GM10248 (cell line): ENCODE data around the gene ANGPTL2.

ENCODE experiments used
- CTCF ChIA-PET: fragments of 300-600 bp; sonication (Branson Sonifier 250); formaldehyde crosslinking; extraction: SDS; loops from one replicate; lab custom pipeline; 2021; ENCODE audit warnings: antibody characterized with exemption; lab: Yijun Ruan, JAX
- POLR2A ChIA-PET: fragments of 350-650 bp; sonication (Branson Sonifier 250); formaldehyde crosslinking; extraction: SDS; loops from one replicate; lab custom pipeline; 2020; ENCODE audit warnings: antibody characterized with exemption; lab: Yijun Ruan, JAX
- DNase-seq: peaks from one replicate; pipeline ENCODE4 v3.0.0; 2012; ENCODE audit errors: extremely low spot score
- TF ChIP-seq, protein P1 (sequence below): IDR thresholded peaks from 2 replicates; pipeline ENCODE4 v1.5.1; 2012; ENCODE audit warnings: mild to moderate bottlenecking, low read depth; ENCODE audit errors: extremely low read depth, missing control alignments, control extremely low read depth

ANGPTL2 gene

DNA sequence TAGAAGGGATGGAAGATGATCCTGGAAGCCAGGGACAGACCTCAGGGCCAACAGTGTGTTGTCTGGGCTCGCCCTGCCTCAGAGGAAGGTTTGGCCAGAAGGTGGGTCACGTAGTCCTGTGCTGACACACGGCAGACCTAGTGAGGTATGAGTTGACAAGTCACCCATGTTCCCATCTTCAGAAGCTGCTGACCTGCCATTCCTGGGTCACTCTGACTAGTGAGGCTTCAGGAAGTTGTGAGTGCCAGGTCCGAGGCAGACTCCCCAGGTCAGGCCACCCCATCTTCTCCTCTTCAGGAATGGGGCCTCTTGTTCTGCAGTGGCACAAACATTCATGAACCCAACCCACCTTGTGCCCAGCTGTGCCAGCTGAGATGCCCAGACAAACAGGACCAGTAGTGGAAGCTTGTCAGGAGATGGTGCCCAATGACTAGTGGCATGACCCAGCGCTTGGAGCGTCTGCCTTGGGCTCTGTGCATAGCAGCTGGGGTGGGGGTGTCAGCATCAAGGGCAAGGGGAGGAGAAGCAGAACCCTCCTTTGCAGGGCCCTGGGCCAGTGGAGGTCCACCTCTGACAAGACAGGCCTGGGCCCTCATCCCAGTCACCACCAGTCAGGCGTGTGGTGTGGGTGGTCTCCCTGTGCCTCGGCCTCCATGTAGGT lies 16.8 kb upstream of the ANGPTL2 start:
- POLR2A ChIA-PET, result no interaction called here
- DNase-seq, result no peak
- CTCF ChIA-PET, result interaction anchor here (1.1 to 1.6 kb wide), 3 partner anchors 7 to 59 kb away, joined by 3 to 4 read pairs (median 4); no protein-coding TSS in a partner anchor
- TF ChIP-seq, protein P1, sequence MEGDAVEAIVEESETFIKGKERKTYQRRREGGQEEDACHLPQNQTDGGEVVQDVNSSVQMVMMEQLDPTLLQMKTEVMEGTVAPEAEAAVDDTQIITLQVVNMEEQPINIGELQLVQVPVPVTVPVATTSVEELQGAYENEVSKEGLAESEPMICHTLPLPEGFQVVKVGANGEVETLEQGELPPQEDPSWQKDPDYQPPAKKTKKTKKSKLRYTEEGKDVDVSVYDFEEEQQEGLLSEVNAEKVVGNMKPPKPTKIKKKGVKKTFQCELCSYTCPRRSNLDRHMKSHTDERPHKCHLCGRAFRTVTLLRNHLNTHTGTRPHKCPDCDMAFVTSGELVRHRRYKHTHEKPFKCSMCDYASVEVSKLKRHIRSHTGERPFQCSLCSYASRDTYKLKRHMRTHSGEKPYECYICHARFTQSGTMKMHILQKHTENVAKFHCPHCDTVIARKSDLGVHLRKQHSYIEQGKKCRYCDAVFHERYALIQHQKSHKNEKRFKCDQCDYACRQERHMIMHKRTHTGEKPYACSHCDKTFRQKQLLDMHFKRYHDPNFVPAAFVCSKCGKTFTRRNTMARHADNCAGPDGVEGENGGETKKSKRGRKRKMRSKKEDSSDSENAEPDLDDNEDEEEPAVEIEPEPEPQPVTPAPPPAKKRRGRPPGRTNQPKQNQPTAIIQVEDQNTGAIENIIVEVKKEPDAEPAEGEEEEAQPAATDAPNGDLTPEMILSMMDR, result no peak

GRCh38 chr9:127138444-127138843 lies 16.0 kb upstream of the ANGPTL2 start:
- ChIA-PET POLR2A (no interaction called here), CTCF (interaction anchor here (0.8 to 1.6 kb wide), 6 partner anchors 8 to 60 kb away, joined by 3 to 4 read pairs (median 3); no protein-coding TSS in a partner anchor)
- no peak for DNase-seq
- TF ChIP-seq, protein P1, result no peak

GRCh38 chr9:127137640-127138360 lies 15.4 kb upstream of the ANGPTL2 start:
- DNase-seq, result no peak
- ChIA-PET CTCF (interaction anchor here (0.7 to 1.6 kb wide), 5 partner anchors 9 to 183 kb away, joined by 3 to 4 read pairs (median 3); no protein-coding TSS in a partner anchor), POLR2A (interaction anchor here (0.6 kb wide), 1 partner anchor 154 kb away, joined by 3 read pairs; no protein-coding TSS in a partner anchor)
- TF ChIP-seq, protein P1, result no peak

DNA sequence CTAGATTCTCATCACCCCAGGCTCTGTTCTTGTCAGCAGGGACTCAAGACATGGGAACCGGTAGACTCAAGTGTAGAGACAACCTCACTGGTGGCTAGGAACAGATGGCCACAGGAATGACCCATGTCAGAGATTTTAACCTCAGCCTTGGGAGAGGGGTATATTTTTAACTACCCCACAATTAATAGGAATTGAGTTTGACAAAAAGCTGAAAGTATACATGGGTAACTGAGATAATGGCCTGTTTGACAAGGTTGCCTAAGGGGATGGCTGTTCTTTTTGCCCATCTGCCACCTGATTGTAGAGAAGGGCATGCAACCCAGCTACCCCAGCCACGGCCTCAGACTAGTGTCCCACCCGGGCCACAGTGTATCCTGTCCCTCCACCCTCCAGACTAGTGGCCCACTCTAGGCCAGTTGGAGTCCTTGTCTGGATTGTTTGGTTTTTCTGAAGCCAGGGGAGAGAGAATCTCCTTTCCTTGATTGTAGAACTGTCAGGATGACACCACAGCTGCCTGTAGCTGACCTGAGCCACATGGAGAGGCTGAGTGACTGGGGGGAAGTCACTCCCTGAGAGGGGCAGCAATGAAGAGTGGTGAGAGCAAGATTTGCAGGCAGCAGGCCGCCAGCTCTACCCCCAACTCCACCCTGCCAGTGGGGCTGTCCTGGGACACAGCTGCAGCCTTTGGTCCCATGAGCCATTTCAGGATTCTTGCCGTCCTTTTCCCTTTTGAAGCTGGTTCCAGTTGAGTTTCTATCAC lies 14.6 kb upstream of the ANGPTL2 start:
- CTCF ChIA-PET, result no interaction called here

GRCh38 chr9:127136081-127136879 lies 13.8 kb upstream of the ANGPTL2 start:
- CTCF ChIA-PET, result interaction anchor here (1.9 kb wide), 1 partner anchor 19 kb away, joined by 4 read pairs; no protein-coding TSS in a partner anchor
- no peak for DNase-seq
- POLR2A ChIA-PET, result no interaction called here
- TF ChIP-seq, protein P1, result no peak

More for the DNA sequence above, 14.6 kb upstream of the ANGPTL2 start:
- POLR2A ChIA-PET, result interaction anchor here (0.6 kb wide), 1 partner anchor 155 kb away, joined by 3 read pairs; no protein-coding TSS in a partner anchor
- TF ChIP-seq, protein P1, result no peak
- no peak for DNase-seq
